Measurements from ENCODE around the gene ATG2B. TPM values are rescaled to one million over a fixed set of nuclear protein-coding genes. Genes with fewer than 3 reads are reported as not detected.

Gene ATG2B
- total and polyA plus RNA-seq, 2 of the 4 experiments (the other 2 are of a cell fraction) = 6.9 to 22.0 TPM

DNA sequence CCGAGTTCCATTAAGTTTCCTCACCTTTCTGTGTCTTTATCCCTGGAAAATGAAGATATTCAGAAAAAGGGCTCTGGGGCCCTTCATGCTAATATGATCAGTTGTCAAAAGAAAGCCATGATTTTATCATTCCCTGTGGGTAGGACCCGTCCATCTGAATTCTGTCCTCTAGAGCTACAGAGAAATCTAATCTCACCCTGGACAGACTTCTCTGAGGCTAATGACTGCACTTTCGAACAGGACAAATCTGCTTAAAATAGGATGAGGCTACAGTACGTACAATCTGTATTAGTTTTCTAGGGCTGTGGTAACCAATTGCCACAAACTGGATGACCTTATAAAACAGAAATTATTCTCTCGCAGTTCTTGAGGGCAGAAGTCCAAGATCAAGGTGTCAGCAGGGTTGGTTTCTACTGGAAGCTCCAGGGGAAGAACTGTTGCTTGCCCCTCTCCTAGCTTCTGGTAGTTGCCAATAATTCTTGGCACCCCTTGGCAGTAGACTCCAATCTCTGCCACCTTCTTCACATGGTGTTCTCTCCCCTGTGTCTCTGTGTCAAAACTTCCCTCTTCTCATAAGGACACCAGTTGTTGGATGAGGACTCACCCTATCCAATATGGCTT, 30.0 kb upstream of the ATG2B start:
- H2BK15ac ChIP-seq (ENCODE audit: low read depth, low read length) = no peak overlapping the region
- no peak overlapping the region for H2BK5ac ChIP-seq (ENCODE audit: low read depth, low read length, poor library complexity, severe bottlenecking)
- no peak overlapping the region for H3K23ac ChIP-seq (ENCODE audit: low read depth, low read length)
- BruUV-seq (replicated peaks) = no TSS peak
- intact Hi-C loops (cut with micrococcal nuclease) (no loop called here), dilution Hi-C loops (cut with HindIII; ENCODE audit: low sequenced_read_pairs, unreplicated experiment) (no loop called here), in situ Hi-C loops (cut with MboI; ENCODE audit: low sequenced_read_pairs) (no loop called here)
- no peak overlapping the region for H3K9ac ChIP-seq (ENCODE audit: low read depth, low read length)
- H4K91ac ChIP-seq (ENCODE audit: insufficient read depth, low read depth, low read length) = no peak overlapping the region
- no peaks in the 10 kb centered on the region for H3K9me3 ChIP-seq (ENCODE audit: control insufficient read depth, insufficient read depth, low read length)
- ChIA-PET CTCF (no interaction called here), POLR2A (ENCODE audit: unreplicated experiment) (no interaction called here)
- no peak overlapping the region for H2AK5ac ChIP-seq (ENCODE audit: low read depth, low read length)
- H2BK20ac ChIP-seq (ENCODE audit: low read depth, low read length) = no peak overlapping the region
- H3K56ac ChIP-seq (ENCODE audit: extremely low read depth, insufficient read depth, low read length) = no peak overlapping the region
- no peak overlapping the region for H2BK120ac ChIP-seq (ENCODE audit: low read depth, low read length)
- peaks cover 7% of the 10 kb centered on the region for H3K27me3 ChIP-seq (ENCODE audit: control insufficient read depth, insufficient read depth, low read length)
- no peak overlapping the region for H2AFZ ChIP-seq (replicated peaks; ENCODE audit: low read length, poor library complexity)
- DNase-seq (no peak), ATAC-seq (ENCODE audit: low read depth) (no peak)
- no peak overlapping the region for H3K4me2 ChIP-seq (ENCODE audit: low read depth, low read length)
- H3K79me1 ChIP-seq (ENCODE audit: low read depth in 1 of 2, low read length in 2 of 2) = no peaks in the 10 kb centered on the region
- H3K18ac ChIP-seq (ENCODE audit: low read depth, low read length) = no peak overlapping the region
- 80% methylated on average over 1 of the region's 5 CpGs; no CpG with 5 or more reads in 1 of the 2 experiments for WGBS, 2 experiments (ENCODE audit: extremely low coverage in 2 of 2, insufficient read length in 1 of 2)
- peaks cover 2% of the 10 kb centered on the region; the same call in 1 of the 2 replicates for H3K4me1 ChIP-seq (ENCODE audit: control insufficient read depth, insufficient read depth, low read length)
- no peak overlapping the region for H2AK9ac ChIP-seq (replicated peaks; ENCODE audit: low read depth, low read length, poor library complexity)
- no peak overlapping the region for H3K4me3 ChIP-seq (ENCODE audit: insufficient read depth, low read depth, low read length)
- H3K4ac ChIP-seq (ENCODE audit: low read depth, low read length) = no peak overlapping the region
- H3K27ac ChIP-seq (ENCODE audit: insufficient read depth, low read length) = no peak overlapping the region
- no peak overlapping the region for H4K8ac ChIP-seq (ENCODE audit: low read depth in 2 of 2, low read length in 2 of 2)
- H3K9me1 ChIP-seq (ENCODE audit: insufficient read depth, low read length) = no peaks in the 10 kb centered on the region
- no peaks in the 10 kb centered on the region for H4K20me1 ChIP-seq (ENCODE audit: insufficient read depth, low read length)
- TF ChIP-seq MAFK (IDR thresholded peaks at IDR 0.05; ENCODE audit: low read depth, low read length) = no peak
- no peak for TF ChIP-seq MAZ (IDR thresholded peaks at IDR 0.05; ENCODE audit: borderline replicate concordance, low read depth, low read length)
- TF ChIP-seq RCOR1 (IDR thresholded peaks at IDR 0.05; ENCODE audit: insufficient replicate concordance, low read length) = no peak
- TF ChIP-seq, protein P1, sequence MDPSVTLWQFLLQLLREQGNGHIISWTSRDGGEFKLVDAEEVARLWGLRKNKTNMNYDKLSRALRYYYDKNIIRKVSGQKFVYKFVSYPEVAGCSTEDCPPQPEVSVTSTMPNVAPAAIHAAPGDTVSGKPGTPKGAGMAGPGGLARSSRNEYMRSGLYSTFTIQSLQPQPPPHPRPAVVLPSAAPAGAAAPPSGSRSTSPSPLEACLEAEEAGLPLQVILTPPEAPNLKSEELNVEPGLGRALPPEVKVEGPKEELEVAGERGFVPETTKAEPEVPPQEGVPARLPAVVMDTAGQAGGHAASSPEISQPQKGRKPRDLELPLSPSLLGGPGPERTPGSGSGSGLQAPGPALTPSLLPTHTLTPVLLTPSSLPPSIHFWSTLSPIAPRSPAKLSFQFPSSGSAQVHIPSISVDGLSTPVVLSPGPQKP (IDR thresholded peaks at IDR 0.05; ENCODE audit: borderline replicate concordance, low read depth, low read length) = no peak
- TF ChIP-seq NFE2L2 (IDR thresholded peaks at IDR 0.05; ENCODE audit: low read depth, low read length) = no peak
- TF ChIP-seq RFX5 (IDR thresholded peaks at IDR 0.05; ENCODE audit: low read depth, low read length) = no peak
- TF ChIP-seq, protein P2, sequence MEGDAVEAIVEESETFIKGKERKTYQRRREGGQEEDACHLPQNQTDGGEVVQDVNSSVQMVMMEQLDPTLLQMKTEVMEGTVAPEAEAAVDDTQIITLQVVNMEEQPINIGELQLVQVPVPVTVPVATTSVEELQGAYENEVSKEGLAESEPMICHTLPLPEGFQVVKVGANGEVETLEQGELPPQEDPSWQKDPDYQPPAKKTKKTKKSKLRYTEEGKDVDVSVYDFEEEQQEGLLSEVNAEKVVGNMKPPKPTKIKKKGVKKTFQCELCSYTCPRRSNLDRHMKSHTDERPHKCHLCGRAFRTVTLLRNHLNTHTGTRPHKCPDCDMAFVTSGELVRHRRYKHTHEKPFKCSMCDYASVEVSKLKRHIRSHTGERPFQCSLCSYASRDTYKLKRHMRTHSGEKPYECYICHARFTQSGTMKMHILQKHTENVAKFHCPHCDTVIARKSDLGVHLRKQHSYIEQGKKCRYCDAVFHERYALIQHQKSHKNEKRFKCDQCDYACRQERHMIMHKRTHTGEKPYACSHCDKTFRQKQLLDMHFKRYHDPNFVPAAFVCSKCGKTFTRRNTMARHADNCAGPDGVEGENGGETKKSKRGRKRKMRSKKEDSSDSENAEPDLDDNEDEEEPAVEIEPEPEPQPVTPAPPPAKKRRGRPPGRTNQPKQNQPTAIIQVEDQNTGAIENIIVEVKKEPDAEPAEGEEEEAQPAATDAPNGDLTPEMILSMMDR (conservative IDR thresholded peaks at IDR 0.05; ENCODE audit: low read depth, low read length) = no peak
- no peak for TF ChIP-seq CHD1 (IDR thresholded peaks at IDR 0.05; ENCODE audit: low read depth, low read length)
- H4K5ac ChIP-seq (ENCODE audit: low read depth, low read length) = no peak overlapping the region
- H3K14ac ChIP-seq (replicated peaks; ENCODE audit: low read depth, low read length) = no peak overlapping the region
- no peaks in the 10 kb centered on the region for H3K36me3 ChIP-seq (ENCODE audit: control insufficient read depth, insufficient read depth, low read length)

All from IMR-90 (cell line).